Breast epithelium (tissue), 4 donors: ENCODE data around the gene RSRC2. TPM values are rescaled to one million over a fixed set of nuclear protein-coding genes. Genes with fewer than 3 reads are reported as not detected.

Experiments used
- DNase-seq, 2 donors: peaks; one replicate each; pipeline ENCODE4 v3.0.0-alpha.2; 2019; ENCODE audit warnings: low spot score in 2 of 2
- H3K27ac ChIP-seq, 2 donors: fragments of 200-600 bp; sonication (generic) in 1 of 2; one replicate each; pipeline ENCODE4 v1.5.1; 2016 to 2019; ENCODE audit warnings: mild to moderate bottlenecking in 1 of 2
- H3K27me3 ChIP-seq, 2 donors: fragments of 200-600 bp; sonication (generic) in 1 of 2; one replicate each; pipeline versions ENCODE4 v1.5.1 to v1.6.0; 2017 to 2019; ENCODE audit warnings: control low read depth in 1 of 2, mild to moderate bottlenecking in 1 of 2
- H3K36me3 ChIP-seq: fragments of 200-600 bp; one replicate; pipeline ENCODE4 v1.5.1; 2019
- H3K4me1 ChIP-seq, 2 donors: fragments of 200-600 bp; sonication (generic); one replicate each; pipeline ENCODE4 v1.5.1; 2016 to 2019; ENCODE audit warnings: control low read depth in 1 of 2
- H3K4me3 ChIP-seq, 3 donors: fragments of 200-600 bp; sonication (generic); 1 replicate in 2 of 3; 2 replicates in 1 of 3; pipeline ENCODE4 v1.5.1; 2016 to 2019; ENCODE audit warnings: mild to moderate bottlenecking in 3 of 3, moderate library complexity in 2 of 3
- H3K9me3 ChIP-seq, 2 donors: fragments of 200-600 bp; sonication (generic) in 1 of 2; one replicate each; pipeline ENCODE4 v1.5.1; 2016 to 2019; ENCODE audit warnings: control low read depth in 1 of 2
- POLR2A ChIP-seq: fragments of 450-650 bp; IDR thresholded peaks from one replicate; pipeline ENCODE4 v1.6.1; 2016; ENCODE audit warnings: antibody characterized with exemption, mild to moderate bottlenecking, moderate library complexity
- POLR2AphosphoS5 ChIP-seq, 3 donors: sonication (generic); formaldehyde crosslinking; IDR thresholded peaks; one replicate each; pipeline ENCODE4 v1.6.1; 2017; ENCODE audit warnings: antibody characterized with exemption in 3 of 3
- intact Hi-C: fragments of 100-400 bp; cut with DNase I; formaldehyde crosslinking; loops from one replicate; pipeline ENCODE4 v1.15.1; 2023; ENCODE audit warnings: low total_unique reads
- total RNA-seq, 3 donors: library from RNA; depleted of rRNA; stranded (reverse); fragments of >200 nt; gene quantifications; one replicate each; pipeline ENCODE4 v1.1.0, GENCODE V29; 2016
- TF ChIP-seq, protein P1 (sequence below), 3 donors: fragments of 450-650 bp; IDR thresholded peaks; one replicate each; pipeline ENCODE4 v1.5.1; 2016 to 2017; ENCODE audit warnings: antibody characterized with exemption in 3 of 3, mild to moderate bottlenecking in 3 of 3, moderate library complexity in 3 of 3

Gene RSRC2
- total RNA-seq, 3 donors from 2014 or later, result 85.5 to 122 (median 112) TPM

DNA sequence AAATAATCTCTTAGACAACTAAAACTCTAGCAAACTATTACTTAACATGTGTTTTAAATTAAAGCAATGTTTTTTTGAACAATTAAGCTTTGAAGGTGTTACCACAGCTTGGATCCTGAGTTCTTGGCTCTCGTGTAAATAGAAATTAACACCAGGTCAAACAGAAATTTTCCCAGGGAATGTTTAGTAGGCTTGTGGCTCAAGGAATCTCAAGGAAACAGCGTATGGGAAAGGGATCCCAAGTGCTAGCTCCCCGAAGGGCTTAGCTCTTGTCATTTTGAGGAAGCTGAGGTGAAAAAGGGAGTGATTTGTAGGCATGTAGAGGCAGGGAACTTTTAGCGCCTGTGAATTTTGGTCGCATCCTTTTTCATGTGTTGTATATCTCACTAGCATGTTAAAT is 11.8 kb upstream of the RSRC2 start:
- H3K36me3 ChIP-seq, result no peaks in the 10 kb centered on the region
- TF ChIP-seq POLR2A (no peak), POLR2AphosphoS5 (IDR thresholded peaks at IDR 0.05) (no peak)
- TF ChIP-seq, protein P1, sequence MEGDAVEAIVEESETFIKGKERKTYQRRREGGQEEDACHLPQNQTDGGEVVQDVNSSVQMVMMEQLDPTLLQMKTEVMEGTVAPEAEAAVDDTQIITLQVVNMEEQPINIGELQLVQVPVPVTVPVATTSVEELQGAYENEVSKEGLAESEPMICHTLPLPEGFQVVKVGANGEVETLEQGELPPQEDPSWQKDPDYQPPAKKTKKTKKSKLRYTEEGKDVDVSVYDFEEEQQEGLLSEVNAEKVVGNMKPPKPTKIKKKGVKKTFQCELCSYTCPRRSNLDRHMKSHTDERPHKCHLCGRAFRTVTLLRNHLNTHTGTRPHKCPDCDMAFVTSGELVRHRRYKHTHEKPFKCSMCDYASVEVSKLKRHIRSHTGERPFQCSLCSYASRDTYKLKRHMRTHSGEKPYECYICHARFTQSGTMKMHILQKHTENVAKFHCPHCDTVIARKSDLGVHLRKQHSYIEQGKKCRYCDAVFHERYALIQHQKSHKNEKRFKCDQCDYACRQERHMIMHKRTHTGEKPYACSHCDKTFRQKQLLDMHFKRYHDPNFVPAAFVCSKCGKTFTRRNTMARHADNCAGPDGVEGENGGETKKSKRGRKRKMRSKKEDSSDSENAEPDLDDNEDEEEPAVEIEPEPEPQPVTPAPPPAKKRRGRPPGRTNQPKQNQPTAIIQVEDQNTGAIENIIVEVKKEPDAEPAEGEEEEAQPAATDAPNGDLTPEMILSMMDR (IDR thresholded peaks at IDR 0.05), result no peak
- intact Hi-C loops, result no loop called here
- H3K9me3 ChIP-seq, result no peaks in the 10 kb centered on the region
- H3K27me3 ChIP-seq, result no peaks in the 10 kb centered on the region
- no peaks in the 10 kb centered on the region for H3K4me1 ChIP-seq
- DNase-seq, result no peak
- H3K27ac ChIP-seq, result no peak overlapping the region
- no peak overlapping the region for H3K4me3 ChIP-seq

DNA sequence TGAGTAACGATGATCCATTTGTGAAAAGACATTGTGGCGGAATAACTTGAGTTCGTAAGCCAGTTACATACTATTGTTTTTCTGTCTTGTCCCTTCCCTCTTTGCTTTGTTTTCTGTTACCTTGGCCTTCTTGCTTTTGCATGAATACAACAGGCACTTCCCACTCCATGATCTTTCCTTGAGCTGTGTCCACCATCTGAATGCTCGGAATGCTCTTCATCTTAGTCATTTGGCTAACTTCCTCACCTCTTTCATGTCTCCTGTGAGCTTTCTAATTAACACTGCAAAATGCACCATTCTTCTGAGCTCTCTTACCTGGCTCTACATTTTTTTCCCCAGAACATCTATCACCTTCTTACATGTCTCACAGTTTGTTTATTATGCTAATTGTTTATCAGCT is 10.3 kb upstream of the RSRC2 start:
- Histone ChIP-seq H3K27me3 (no peaks in the 10 kb centered on the region), H3K27ac (no peak overlapping the region), H3K4me3 (no peak overlapping the region), H3K9me3 (no peaks in the 10 kb centered on the region), H3K4me1 (no peaks in the 10 kb centered on the region), H3K36me3 (no peaks in the 10 kb centered on the region)
- DNase-seq, result no peak
- intact Hi-C loops, result no loop called here
- TF ChIP-seq POLR2AphosphoS5 (IDR thresholded peaks at IDR 0.05) (no peak), POLR2A (no peak)
- TF ChIP-seq, protein P1 (IDR thresholded peaks at IDR 0.05), result no peak

DNA sequence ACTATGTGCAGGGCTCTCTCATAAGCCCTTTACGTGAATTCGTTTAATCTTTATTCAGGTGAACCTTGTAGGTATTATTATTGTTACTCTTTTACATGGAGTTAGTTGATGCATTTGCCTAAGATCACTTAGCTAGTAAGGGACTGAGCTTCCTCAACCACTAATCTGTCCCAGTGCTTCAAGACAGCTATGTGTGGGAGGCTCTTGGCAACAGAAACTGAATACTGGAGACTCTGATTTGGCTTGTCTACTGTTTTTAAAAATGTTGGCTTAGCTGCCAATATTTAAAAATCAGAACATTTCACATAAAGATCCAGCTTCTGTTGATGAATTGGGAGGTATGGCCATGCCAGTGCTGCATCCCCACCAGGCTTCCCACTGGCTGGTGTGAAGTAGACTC is 7.1 kb upstream of the RSRC2 start:
- Histone ChIP-seq H3K4me1 (no peaks in the 10 kb centered on the region), H3K27me3 (no peaks in the 10 kb centered on the region), H3K27ac (no peak overlapping the region), H3K4me3 (no peak overlapping the region), H3K36me3 (no peaks in the 10 kb centered on the region), H3K9me3 (no peaks in the 10 kb centered on the region)
- intact Hi-C loops, result no loop called here
- TF ChIP-seq POLR2A, result no peak
- no peak for TF ChIP-seq POLR2AphosphoS5 (IDR thresholded peaks at IDR 0.05)
- TF ChIP-seq, protein P1 (IDR thresholded peaks at IDR 0.05), result no peak
- no peak for DNase-seq

DNA sequence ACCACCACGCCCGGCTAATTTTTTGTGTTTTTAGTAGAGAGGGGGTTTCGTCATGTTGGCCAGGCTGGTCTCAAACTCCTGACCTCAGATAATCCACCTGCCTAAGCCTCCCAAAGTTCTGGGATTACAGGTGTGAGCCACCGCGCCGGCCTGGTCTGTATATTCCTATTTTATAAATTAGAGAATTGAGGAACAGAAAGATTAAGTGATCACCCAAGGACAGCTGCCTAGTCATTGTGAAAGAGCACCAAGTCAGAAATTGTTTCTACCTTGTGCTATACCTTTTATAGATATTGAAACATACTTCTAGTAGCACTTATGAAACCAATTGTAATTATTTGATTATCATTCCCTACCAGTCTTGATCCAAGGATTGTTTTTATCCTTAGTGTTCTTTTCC is 2.3 kb upstream of the RSRC2 start:
- H3K4me1 ChIP-seq, result peaks cover 7 to 11% of the 10 kb centered on the region in 2 donors
- TF ChIP-seq POLR2AphosphoS5 (IDR thresholded peaks at IDR 0.05), result no peak
- no peak for TF ChIP-seq POLR2A
- TF ChIP-seq, protein P1 (IDR thresholded peaks at IDR 0.05), result no peak
- intact Hi-C loops, result no loop called here

DNA sequence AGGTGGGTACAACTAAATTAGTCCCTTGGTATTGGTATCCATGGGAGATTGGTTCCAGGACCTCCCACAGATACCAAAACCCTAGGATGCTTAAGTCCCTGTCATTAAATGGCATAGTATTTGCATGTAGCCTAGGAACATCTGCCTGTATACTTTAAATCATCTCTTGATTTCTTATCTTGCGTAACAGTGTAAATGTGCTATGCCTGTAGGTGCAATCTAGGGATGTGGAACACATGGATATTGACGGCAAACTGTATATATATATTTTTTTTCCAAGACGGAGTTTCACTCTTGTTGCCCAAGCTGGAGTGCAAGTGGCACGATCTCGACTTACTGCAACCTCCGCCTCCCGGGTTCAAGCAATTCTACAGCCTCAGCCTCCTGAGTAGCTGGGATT is 1.8 kb upstream of the RSRC2 start:
- no peak overlapping the region for H3K27ac ChIP-seq
- peaks cover 7 to 15% of the 10 kb centered on the region in 2 donors for H3K4me1 ChIP-seq
- H3K27me3 ChIP-seq, result no peaks in the 10 kb centered on the region
- TF ChIP-seq, protein P1 (IDR thresholded peaks at IDR 0.05), result no peak
- no peak for TF ChIP-seq POLR2AphosphoS5 (IDR thresholded peaks at IDR 0.05)
- no peak for TF ChIP-seq POLR2A
- DNase-seq, result no peak
- intact Hi-C loops, result no loop called here
- no peak overlapping the region for H3K4me3 ChIP-seq
- no peaks in the 10 kb centered on the region for H3K9me3 ChIP-seq
- no peaks in the 10 kb centered on the region for H3K36me3 ChIP-seq

More for the DNA sequence above, 2.3 kb upstream of the RSRC2 start:
- H3K4me3 ChIP-seq, result no peak overlapping the region
- no peak overlapping the region for H3K27ac ChIP-seq
- H3K9me3 ChIP-seq, result no peaks in the 10 kb centered on the region
- no peak for DNase-seq
- no peaks in the 10 kb centered on the region for H3K36me3 ChIP-seq
- no peaks in the 10 kb centered on the region for H3K27me3 ChIP-seq
